GM21515 (cell line): ENCODE results near the gene TDP2.
"Not testable (repeated sequence)": the region's sequence is repeated elsewhere in the genome, so short reads cannot be mapped to it uniquely, and the experiment has no call there.

ENCODE experiments used
- ATAC-seq: cut with Tn5 transposase; IDR thresholded peaks from one replicate; pipeline ENCODE4 v1.9.1; 2021; ENCODE audit not compliant: unreplicated experiment

TDP2 gene

GRCh38 chr6:24655215-24655614 lies 11.5 kb downstream of the TDP2 start:
- ATAC-seq, result no peak

DNA sequence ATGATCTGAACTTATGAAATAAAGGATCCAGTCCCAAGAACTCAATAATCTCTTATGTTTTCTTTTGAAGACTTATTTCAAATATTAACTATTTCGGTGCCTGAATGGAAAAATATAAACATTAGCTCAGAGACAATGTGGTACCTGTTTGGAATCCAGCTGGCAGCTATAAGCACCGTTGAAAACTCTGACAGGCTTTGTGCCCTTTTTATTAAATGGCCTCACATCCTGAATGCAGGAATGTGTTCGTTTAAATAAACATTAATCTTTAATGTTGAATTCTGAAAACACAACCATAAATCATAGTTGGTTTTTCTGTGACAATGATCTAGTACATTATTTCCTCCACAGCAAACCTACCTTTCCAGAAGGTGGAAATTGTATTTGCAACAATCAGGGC lies 16.3 kb downstream of the TDP2 start:
- no peak for ATAC-seq

- ATAC-seq, result no peak
Measured at GRCh38 chr6:24649691-24650090, 17.0 kb downstream of the TDP2 start.

DNA sequence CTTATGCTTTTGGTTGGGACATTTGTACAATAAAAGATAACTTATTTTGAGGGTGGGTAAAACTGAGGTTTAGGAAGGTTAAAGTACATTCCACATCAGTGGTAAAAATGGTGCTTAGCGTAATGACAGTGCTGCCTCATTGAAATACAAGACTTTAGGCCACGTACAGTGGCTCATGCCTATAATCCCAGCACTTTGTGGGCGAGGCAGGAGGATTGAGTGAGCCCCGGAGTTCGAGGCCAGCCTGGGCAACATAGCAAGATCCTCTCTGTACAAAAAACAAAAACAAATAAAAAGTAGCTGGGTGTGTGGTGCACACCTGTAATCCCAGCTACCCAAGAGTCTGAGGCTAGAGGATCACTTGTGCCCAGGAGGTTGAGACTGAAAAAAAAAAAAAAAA lies 18.4 kb downstream of the TDP2 start:
- ATAC-seq, result no peak

GRCh38 chr6:24646771-24647170 lies 19.9 kb downstream of the TDP2 start:
- ATAC-seq, result no peak

- ATAC-seq, result no peak
Measured at GRCh38 chr6:24644377-24644776, 22.3 kb downstream of the TDP2 start.

- no peak for ATAC-seq
Measured at GRCh38 chr6:24643920-24644319, 22.8 kb downstream of the TDP2 start.

DNA sequence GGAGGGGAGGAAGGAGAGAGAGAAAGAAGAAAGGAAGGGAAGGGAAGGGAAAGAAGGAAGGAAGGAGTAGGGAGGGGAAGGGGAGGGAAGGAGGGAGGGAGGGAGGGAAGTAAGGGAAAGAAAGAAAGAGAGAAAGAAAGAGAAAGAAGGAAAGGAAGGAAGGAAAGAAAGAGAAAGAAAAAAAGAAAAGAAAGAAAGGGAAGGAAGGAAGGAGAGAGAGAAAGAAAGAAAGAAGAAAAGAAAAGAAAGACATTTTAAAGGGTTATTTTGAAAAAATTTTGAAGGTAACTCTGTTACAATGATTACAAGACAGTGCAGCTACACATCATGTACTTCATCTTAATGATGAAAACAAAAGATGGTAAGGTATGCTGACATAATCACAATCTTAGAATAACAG lies 24.6 kb downstream of the TDP2 start:
- no peak for ATAC-seq

- not testable (repeated sequence) for ATAC-seq
Measured at GRCh38 chr6:24640631-24641030, 26.1 kb downstream of the TDP2 start.

- ATAC-seq, result no peak
Measured at GRCh38 chr6:24640166-24640565, 26.5 kb downstream of the TDP2 start.

- ATAC-seq, result no peak
Measured at GRCh38 chr6:24636681-24637080, 30.0 kb downstream of the TDP2 start.

DNA sequence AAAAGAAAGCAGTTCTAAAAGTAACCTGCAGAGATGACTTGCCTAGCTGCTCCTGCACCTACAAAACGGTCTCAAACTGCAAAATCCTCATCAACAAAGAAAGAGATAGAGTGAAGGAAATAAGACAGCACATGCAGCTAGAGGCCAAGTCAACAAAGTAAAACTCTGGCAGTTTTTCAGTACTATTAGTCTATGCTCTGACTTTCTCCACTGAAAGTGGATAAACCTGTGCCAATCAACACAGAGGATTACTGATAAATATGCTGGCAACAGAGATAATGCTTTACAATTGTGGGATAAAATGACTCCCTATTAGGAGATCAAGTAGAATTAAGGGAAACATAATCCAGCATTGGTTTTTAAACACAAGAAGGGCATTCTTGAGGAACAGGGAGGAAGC lies 34.1 kb downstream of the TDP2 start:
- no peak for ATAC-seq

DNA sequence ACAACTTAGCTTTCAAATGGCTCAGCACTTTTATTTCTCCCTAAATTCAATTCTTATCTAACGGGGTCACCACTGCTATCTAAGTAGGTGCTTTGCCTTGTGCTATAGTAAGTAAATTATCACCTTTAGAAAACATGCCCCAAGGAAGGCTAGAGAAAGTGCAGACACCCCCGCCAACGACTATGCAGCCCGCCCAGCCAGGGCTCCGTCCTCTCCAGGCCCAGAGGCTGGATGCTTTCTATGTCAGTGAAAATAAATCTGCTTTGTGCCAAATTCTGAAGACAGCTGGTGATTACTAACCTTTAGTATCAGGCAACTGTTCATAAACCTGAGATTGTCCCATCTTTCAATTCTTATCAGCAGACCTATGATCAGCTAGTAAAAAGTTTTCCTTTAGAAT lies 35.0 kb downstream of the TDP2 start:
- ATAC-seq, result no peak

GRCh38 chr6:24630856-24631505 lies 35.7 kb downstream of the TDP2 start:
- no peak for ATAC-seq

DNA sequence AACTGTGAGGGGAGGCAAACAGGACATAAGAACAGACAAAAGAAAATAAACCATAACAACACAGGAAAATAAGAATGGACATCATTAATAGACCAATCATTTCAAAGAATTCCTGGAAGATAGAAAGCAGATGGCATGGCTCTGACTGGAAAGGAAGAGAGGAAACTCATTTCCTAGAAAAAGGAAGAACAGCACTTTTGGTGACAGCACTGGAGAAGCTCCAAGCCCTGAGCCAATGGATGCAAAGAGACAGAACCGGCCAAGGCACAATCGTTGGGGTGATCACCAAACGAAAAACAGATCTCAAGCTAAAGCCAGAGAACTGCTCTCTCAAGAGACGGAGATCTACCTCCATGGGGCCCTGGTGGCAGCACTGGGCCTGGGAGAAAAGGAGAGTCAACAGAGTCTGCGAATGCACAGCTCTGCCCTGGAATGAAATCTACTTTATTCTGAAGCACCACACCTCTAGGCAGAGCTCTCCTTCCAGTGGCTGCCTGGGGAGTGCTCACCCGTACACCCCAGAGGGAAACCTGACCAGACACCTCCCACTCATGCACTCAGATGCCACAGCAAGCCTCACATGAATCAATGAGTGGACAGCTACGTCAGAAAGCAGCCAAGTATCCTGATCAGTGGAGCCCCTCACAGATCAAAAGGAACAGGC lies 44.9 kb downstream of the TDP2 start:
- ATAC-seq, result no peak

GRCh38 chr6:24620637-24621036 lies 46.1 kb downstream of the TDP2 start:
- no peak for ATAC-seq

DNA sequence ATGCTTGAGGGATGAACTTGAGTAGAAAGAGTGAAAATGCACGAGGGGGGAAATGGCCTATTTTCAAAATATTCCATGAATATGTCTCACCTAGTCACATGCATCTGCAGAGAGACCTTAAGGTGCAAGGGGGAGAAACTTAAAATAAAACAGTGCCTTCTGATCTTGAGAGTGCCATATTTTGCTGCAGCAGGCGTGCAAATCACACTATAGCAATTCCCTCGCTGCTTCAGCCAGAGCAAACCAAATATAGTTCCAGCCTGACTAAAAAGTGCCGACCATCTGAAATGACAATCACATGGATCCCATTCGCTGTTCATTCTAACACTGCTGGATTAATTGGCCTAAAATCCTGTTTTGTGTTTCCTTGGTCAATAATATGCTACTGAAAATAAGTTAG lies 47.0 kb downstream of the TDP2 start:
- no peak for ATAC-seq

GRCh38 chr6:24614648-24615047 lies 52.1 kb downstream of the TDP2 start:
- no peak for ATAC-seq

GRCh38 chr6:24614043-24614420 lies 52.7 kb downstream of the TDP2 start:
- no peak for ATAC-seq

DNA sequence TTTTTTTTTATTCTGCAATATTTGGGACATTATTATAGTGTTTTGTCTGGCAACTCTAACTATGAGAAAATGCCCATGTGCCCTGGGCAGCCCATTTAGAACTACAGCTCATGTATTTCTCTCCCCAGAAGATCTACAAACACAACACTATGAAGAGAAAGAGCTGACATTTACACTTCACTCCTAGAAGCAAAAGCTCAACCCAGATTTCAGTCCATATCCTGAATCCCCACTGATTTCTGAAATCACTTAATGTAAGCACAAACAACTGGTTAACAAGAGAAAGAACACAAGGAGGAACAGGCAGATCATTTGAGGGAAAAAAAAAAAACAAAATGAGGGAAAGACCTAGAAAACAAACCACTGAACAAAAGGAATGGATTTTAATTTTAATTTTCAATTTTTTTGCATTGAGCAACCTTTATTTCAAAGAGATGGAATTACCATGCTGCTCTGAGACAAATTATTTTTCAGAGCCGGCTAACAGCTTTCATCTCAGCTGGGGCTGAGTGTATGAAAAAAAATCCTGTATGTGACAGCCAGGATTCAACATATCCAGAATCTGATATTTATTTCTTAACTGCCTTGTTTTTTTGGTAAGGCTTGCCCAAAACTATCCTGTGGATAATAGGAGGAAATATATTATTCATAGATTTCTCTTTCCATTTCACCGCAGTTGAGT lies 53.2 kb downstream of the TDP2 start:
- no peak for ATAC-seq

GRCh38 chr6:24610672-24611071 lies 56.0 kb downstream of the TDP2 start:
- ATAC-seq, result no peak

DNA sequence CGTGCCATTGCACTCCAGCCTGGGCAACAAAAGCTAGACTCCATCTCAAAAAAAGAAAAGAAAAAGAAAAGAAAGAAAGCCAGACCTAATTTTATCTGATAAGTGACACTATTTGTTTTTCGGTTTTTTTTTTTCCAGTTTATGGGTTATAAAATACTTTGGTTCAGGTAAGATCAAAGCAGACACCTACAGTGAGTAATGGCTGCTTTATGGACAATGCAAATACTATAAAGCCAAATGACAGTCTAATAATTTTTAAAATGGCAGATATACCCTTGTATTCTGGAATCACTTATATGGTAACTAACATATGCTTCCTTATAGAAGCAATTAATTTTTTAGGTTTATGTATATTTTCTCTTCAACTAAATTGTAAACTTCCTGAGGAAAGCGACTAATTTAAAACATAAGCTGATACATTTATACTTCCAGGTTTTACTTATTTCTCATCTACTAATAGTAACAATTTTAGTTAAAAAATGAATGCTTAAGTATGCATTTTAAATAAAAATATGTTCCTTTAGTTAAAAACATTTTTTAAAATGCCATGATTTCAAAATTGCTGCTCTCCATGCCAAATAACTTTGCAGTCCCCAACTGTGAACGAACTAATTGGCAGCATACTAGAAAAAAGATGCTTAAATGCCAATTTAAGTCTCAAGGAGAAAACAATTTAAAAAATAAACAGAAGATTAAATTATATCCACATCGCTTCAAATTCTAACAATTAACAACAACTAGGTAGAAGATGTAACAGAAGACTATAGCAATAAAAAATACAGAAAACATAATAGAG lies 59.2 kb downstream of the TDP2 start:
- ATAC-seq, result no peak
